Umbilical cord (tissue), 2 donors: ENCODE data around the gene SH3RF1. TPM values are rescaled to one million over a fixed set of nuclear protein-coding genes. Genes with fewer than 3 reads are reported as not detected.
A peak's percentile ranks its signal among the peaks of the same experiment; 100 is the strongest.
"Not testable (repeated sequence)": the region's sequence is repeated elsewhere in the genome, so short reads cannot be mapped to it uniquely, and the experiment has no call there.

ENCODE experiments used
- DNase-seq: peaks from one replicate; pipeline ENCODE4 v3.0.0-alpha.2; 2015; ENCODE audit warnings: low spot score
- total RNA-seq: library from RNA; depleted of rRNA; stranded (reverse); fragments of >200 nt; gene quantifications from one replicate; pipeline ENCODE4 v1.2.3, GENCODE V29; 2014; ENCODE audit warnings: low replicate concordance; ENCODE audit not compliant: insufficient read depth

SH3RF1 gene
- total RNA-seq, 1 donor from 2014 or later: 11.6 TPM

GRCh38 chr4:169229571-169230028 lies 41.2 kb downstream of the SH3RF1 start:
- peak; percentile 76 for DNase-seq

GRCh38 chr4:169228076-169228475 lies 42.7 kb downstream of the SH3RF1 start:
- no peak for DNase-seq

GRCh38 chr4:169226565-169226964 lies 44.2 kb downstream of the SH3RF1 start:
- no peak for DNase-seq

- no peak for DNase-seq
Observed at GRCh38 chr4:169225812-169226211, 44.9 kb downstream of the SH3RF1 start.

- peak; percentile 95 for DNase-seq
Observed at GRCh38 chr4:169225058-169225751, 45.6 kb downstream of the SH3RF1 start.

- no peak for DNase-seq
Observed at GRCh38 chr4:169222761-169223160, 48.0 kb downstream of the SH3RF1 start.

GRCh38 chr4:169221662-169222061 lies 49.1 kb downstream of the SH3RF1 start:
- DNase-seq: no peak

GRCh38 chr4:169220854-169221411 lies 49.8 kb downstream of the SH3RF1 start:
- DNase-seq: peak; percentile 39

GRCh38 chr4:169220447-169220846 lies 50.3 kb downstream of the SH3RF1 start:
- DNase-seq: no peak

GRCh38 chr4:169219440-169219839 lies 51.3 kb downstream of the SH3RF1 start:
- no peak for DNase-seq

- no peak for DNase-seq
Observed at GRCh38 chr4:169215656-169216055, 55.1 kb downstream of the SH3RF1 start.

GRCh38 chr4:169212981-169213380 lies 57.8 kb downstream of the SH3RF1 start:
- DNase-seq: no peak

- no peak for DNase-seq
Observed at GRCh38 chr4:169210504-169211118, 60.1 kb downstream of the SH3RF1 start.

GRCh38 chr4:169209388-169209883 lies 61.3 kb downstream of the SH3RF1 start:
- DNase-seq: no peak

GRCh38 chr4:169208516-169208915 lies 62.2 kb downstream of the SH3RF1 start:
- no peak for DNase-seq

- DNase-seq: no peak
Observed at GRCh38 chr4:169208090-169208455, 62.7 kb downstream of the SH3RF1 start.

- DNase-seq: no peak
Observed at GRCh38 chr4:169207436-169208089, 63.2 kb downstream of the SH3RF1 start.

- no peak for DNase-seq
Observed at GRCh38 chr4:169205744-169206080, 65.0 kb downstream of the SH3RF1 start.

GRCh38 chr4:169205075-169205743 lies 65.5 kb downstream of the SH3RF1 start:
- DNase-seq: peak; percentile 56

GRCh38 chr4:169203891-169204290 lies 66.9 kb downstream of the SH3RF1 start:
- no peak for DNase-seq

GRCh38 chr4:169203278-169203677 lies 67.5 kb downstream of the SH3RF1 start:
- DNase-seq: not testable (repeated sequence)

GRCh38 chr4:169202878-169203277 lies 67.9 kb downstream of the SH3RF1 start:
- DNase-seq: peak; percentile 42
